ENCODE results near the gene SCAMP3.

GRCh38 chr1:155208541-155209311 is 53.4 kb downstream of the SCAMP3 start, which contains the start of gene MTX1:
- TF ChIP-seq CTCF (conservative IDR thresholded peaks at IDR 0.05; ENCODE audit: low read length) (no peak), EZH2phosphoT487 (IDR thresholded peaks at IDR 0.05; ENCODE audit: borderline replicate concordance) (no peak)

All from Loucy (cell line).